Globus pallidus (tissue), 1 donor: ENCODE data around the gene GCLM.
"Not testable (repeated sequence)": the region's sequence is repeated elsewhere in the genome, so short reads cannot be mapped to it uniquely, and the experiment has no call there.

Experiments used
- DNase-seq: peaks from one replicate; pipeline ENCODE4 v3.0.0-alpha.2; 2015; ENCODE audit warnings: low spot score

The GCLM gene

DNA sequence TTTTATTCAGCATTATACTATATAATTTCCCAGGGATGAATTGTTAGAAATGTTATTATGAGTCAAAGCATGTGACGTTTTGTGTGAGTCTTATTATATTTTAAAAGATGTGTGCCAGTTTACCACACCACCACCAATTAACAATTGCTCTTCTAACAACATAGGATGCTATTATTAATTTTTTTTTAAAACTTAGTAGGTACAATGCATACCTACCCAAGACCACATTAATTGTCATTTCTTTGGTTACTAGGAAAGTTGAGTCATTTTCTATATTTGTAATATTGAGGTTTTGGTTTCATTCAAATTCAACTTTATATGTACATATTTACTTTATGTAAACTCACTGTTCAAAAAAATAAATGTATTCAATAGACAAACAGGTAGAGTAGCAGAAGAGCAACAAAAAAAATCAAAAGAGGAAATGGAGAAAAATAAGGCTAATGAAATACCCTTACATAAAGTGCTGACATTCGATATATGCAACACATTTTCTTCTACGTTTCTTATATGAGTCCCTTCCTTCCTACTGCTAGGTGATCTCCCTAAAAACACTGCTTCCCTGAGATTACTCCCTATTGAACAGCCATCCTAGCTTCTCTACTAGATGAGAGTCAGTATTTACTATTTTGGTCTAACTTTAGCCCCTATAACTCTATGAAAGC, 9.6 kb downstream of the GCLM start:
- DNase-seq = no peak

DNA sequence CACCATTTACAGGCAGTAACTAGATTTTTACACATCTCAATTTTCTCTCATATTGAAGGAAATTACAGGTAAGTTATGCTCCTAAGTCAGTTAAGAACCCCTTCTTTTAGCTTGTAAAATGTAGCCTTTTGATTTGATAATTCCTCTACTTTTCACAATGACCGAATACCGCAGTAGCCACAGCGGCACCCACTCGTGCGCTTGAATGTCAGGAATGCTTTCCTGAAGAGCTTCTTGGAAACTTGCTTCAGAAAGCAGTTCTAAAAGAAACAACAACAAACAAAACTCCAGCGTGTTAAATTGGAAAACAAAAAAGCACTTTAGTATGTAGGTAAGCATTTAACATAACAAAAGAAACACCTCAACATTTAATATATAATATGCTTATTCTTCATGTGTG, 20.3 kb downstream of the GCLM start:
- no peak for DNase-seq

DNA sequence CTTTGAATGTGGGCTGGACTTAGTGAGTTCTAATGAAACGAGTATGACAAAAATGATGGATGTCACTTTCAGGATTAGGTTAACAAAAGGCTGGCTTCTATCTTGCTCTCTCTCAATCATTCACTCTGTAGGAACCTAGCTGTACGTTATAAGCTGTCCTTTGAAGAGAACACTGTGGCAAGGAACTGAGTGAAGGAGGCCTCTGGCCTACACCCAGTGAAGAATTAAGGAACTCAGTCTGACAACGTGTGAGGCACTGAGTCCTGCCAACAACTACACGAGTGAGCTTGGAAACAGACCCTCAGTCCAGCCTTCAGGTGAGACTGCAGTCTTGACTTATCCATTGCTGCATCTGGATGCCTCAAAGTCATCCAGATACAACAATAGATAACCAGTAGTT, 27.0 kb downstream of the GCLM start:
- DNase-seq = no peak

DNA sequence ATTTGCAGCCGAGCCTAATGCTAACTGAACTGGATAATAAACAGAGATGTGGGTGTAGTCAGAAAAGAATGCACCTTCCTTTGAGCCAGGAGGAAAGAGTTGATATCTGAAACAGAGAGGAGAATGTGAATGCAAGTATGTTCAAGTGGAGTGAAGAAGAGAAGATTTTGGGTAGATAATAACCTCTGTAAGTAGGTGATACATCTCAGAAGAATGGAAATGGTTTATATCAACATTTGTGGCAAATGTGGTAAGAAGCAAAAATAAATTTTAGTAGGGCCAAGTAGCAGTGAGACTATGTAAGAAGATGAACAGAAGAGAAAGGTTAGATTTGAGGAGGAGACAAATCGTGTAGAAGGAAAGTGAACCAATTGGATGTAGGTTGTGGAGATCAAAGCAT, 28.5 kb downstream of the GCLM start:
- DNase-seq = no peak

DNA sequence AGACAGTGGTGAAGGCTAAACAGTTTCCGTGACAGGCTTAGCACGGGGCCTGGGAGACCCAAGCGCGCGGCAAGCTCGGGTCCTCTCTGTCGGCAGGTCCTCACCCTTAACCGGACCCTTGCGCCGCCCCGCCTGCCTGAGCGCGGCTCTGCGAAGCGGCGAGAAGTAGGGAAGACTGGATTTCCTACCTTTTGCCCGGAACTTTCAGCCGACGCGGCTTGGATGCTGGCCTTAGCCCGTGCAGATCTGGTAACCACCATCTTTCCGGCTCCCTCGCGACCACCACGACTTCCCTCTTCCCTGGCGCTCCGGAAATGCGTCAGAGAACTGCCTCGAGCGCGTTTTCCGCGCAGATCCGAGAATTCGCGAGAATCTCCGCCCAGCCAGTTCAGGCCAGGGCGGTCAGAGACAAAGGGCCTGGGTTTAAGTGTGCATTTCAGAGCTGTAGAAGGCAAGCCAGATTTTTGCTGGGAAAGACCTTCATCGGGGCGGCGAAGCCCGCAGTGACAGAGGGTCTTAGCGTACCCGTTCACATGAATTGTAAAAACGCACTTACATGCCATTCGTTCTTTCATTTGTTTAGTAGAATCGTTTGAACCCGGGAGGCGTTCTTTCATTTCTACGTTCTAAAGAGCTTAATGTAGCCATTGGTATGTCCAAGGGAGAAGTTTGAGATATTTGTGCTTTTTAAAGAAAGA, 30.2 kb downstream of the GCLM start, which contains the start of gene DNTTIP2:
Gene DNTTIP2, minus strand, starts transcription at position 318 of the 698 bp plus-strand sequence. Its CDS starts 58 bp downstream, at position 260.
- peak; percentile 90 for DNase-seq

DNA sequence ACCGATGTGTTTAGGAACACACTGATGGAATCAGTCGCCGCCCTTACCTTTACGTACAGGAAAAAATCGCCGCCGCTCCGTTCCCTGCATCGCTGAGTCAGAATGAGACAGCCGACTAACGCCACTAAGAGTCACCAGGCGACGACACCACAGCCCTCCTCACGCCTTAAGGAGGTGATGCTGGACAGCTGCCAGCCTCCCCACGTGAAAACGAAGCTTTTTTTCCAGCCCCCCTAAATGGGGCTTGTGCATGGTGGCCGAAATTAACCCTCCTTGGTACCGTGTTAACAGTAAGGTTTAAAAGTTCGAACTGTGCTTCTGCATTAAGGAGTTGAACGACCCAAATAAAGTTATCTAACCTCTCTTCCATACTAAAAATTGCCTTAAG, 30.7 kb downstream of the GCLM start:
- DNase-seq = peak; percentile 26

DNA sequence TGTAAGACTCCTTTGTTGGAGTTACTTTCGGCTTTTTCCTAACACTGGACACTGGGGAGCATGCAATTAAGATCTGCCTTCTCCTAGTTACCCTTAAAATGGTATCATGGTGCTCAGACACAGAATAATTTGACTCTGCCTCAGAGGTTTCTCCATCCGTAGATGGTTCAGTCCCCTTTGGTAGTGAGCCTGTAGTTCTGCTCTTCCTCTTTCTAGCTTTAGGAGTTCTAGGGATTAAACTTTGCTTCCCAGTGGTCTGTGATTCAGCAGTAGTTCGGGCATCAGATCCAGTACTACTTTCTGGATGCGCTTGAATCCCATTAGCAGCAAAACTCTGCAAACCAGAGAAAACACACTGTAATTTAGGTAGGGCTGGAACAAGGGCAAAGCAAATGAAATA, 31.7 kb downstream of the GCLM start:
- DNase-seq = no peak

DNA sequence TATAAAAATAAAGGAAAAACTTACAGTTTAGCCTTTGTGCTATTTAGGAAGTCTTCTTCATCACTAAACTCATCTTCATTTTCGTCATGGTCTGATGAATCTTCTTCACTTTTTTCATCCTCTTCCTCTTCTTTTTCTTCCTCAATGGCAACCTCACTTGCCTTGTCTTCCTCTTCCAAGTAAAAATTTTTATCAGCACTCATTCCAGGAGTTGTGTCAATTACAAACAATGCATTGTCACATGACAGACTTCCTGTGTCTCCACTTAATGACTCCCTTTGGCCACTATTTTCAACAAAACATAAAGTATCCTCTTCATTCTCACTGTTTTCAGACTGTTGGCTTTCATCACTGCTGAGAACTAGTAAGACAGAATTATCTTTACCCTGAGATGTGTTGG, 33.0 kb downstream of the GCLM start:
- no peak for DNase-seq

DNA sequence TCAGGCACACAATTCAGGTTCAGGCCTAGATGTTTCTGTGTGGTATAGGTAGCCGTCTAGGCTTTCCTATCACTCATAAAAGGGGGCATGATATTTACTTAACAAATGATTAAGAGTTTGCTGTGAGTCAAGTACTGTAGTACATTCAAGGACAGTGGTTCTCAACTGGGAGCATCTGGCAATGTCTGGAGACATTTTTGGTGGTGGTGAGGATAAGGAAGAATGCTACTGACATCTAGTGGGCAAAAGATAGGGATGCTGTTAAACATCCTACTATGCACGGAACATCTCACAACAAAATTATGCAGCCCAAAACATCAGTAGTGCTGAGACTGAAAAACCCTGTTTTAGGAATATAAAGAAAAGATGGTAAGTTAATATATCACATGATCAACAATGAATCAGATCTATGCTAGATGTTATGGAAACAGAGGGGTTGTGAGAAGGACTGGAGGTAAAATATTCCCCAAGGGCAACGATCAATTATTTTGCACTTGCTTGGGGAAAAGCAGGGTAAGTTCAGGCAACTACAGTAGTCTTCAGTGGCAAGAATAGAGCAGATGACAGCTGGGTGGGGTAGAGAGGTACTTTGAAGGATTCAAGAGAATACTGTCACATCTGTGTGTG, 35.1 kb downstream of the GCLM start:
- DNase-seq = peak; percentile 7

DNA sequence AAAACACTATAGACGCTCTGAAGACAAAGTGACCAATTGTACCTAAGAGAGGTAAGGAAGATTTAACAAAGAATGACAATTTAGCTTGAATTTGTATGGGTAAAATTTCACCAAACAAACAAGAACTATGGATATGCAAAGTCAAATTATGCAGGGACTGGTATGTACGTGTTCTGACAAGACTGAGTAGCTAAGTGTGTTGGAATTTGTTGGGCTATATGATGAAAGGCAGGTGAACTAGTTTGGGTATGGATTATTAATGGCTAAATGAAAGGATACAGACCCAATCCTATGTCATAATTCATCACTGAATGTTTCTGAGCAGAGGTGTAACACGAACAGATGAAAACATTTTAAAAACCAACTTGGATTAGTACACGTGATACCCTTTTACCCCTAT, 37.9 kb downstream of the GCLM start:
- no peak for DNase-seq

DNA sequence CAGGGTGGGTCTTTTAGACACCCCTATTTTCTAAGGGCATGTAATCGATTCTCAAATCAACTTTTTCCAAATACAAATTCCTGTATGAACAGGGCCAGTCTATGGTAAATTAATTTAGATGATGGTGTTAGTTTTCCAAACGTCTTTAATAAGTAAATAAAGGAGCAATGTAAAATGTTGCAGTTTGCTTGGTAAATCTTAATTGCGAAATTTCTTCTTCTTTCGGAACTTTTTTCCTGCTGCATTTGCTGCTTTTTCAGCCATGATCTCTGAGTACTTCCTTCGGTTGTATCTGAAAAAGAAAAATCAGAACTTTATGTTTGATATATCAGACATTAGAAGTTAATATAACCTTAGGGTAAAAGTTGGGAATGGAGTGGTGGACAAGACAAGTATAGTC, 39.6 kb downstream of the GCLM start:
- DNase-seq = no peak

DNA sequence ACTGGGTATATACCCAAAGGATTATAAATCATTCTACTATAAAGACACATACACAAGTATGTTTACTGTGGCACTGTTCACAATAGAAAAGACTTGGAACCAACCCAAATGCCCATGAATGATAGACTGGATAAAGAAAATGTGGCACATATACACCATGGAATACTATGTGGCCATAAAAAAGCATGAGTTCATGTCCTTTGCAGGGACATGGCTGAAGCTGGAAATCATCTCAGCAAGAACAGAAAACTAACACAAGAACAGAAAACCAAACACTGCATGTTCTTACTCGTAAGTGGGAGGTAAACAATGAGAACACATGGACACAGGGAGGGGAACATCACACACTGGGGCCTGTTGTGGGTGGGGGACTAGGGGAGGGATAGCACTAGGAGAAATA, 40.7 kb downstream of the GCLM start:
- DNase-seq = not testable (repeated sequence)

DNA sequence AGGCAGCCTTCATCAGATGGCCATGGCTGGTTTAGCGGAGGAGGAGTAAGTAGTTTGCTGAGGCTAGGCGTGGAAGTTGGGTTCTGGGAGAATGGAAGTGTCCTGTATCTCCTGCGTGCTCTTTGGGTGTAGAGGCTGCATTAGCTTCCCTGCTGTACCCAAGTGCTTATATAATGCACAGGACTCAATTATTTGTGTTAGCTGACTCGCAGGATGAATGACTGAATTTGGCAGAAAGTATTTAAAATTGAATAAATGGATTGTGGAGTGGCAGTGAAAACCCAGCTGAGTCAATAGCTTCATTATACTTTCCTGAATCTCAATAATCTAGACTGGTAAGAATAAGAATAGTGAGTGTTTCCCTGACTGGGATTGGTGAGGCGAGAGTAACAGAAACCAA, 44.0 kb downstream of the GCLM start:
- DNase-seq = no peak

DNA sequence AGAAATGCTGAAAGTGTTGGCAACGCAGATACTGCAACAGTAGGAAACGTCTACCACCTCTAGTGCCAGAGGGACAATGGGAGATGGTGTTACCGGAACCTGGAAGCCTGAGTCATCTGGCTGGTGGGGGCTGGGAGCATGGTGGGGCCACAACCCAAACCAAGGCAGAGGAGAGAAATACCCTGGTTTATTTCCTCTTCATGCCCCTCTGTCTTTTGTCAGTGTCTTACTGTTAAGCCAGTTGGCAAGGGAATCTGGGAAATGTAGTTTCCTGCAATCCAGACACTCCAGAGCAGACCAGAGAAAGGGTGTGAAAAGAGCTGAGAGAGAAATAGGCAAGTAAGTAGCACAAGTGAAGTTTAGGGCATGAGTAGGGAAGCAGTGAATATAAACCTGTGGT, 45.1 kb downstream of the GCLM start:
- no peak for DNase-seq

DNA sequence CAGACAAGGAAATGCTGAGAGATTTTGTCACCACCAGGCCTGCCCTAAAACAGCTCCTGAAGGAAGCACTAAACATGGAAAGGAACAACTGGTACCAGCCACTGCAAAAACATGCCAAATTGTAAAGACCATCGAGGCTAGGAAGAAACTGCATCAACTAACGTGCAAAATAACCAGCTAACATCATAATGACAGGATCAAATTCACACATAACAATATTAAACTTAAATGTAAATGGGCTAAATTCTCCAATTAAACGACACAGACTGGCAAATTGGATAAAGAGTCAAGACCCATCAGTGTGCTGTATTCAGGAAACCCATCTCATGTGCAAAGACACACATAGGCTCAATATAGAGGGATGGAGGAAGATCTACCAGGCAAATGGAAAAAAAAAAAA, 51.6 kb downstream of the GCLM start:
- not testable (repeated sequence) for DNase-seq

DNA sequence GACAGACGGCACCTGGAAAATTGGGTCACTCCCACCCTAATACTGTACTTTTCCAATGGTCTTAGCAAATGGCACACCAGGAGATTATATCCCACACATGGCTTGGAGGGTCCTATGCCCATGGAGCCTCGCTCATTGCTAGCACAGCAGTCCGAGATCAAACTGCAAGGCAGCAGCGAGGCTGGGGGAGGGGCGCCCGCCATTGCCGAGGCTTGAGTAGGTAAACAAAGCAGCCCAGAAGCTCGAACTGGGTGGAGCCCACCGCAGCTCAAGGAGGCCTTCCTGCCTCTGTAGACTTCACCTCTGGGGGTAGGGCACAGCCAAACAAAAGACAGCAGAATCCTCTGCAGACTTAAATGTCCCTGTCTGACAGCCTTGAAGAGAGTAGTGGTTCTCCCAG, 53.2 kb downstream of the GCLM start:
- not testable (repeated sequence) for DNase-seq

DNA sequence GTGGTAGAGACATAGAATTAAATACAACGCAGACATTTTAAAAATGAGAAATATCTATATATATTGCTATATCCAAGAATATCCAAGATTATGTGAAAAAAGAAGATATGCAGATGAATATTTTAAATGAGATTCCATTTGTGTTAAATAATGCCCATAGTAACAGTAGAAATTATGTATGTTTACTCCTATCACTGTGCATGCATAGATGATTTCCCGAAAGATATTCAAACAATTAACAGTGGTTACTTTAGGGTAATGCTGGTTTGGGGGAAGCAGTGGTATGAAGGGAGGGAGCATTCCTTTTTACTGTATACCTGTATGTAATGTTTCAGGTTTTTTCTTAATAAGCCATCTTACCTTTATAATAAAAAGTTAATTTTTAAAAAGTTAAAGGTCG, 55.3 kb downstream of the GCLM start:
- no peak for DNase-seq

DNA sequence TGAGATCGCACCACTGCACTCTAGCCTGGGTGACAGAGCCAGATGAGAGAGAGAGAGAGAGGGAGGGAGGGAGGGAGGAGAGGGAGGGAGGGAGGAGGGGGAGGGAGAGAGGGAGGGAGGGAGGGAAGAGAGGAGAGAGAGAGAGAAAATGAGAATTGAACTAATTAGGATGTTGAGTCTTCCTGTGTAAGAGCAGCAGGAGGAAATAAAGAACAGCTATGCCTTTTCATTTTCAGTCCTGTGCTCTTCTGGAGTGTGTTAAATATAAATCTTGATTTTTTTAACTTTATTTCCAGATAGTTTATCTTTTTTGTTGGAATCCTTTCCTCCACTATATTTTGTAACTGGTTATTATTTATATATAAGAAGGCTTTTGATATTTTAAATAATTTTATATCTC, 57.4 kb downstream of the GCLM start:
- DNase-seq = no peak

DNA sequence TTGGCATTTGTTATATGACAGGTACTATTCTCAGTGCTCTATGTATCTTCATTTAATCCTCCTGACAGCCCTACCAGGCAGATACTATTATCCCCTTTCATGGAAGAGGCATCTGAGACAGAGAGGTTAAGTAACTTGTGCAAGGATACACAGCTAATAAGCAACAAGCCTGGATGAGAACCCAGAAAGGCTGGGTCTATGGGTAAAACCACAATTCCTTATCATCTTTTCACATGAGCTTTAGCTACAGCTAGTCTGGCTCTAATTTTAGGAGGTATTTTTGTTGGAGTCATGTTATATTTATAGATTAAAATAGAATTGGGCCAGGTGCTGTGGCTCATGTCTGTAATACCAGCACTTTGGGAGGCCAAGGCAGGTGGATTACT, 57.9 kb downstream of the GCLM start:
- DNase-seq = no peak

DNA sequence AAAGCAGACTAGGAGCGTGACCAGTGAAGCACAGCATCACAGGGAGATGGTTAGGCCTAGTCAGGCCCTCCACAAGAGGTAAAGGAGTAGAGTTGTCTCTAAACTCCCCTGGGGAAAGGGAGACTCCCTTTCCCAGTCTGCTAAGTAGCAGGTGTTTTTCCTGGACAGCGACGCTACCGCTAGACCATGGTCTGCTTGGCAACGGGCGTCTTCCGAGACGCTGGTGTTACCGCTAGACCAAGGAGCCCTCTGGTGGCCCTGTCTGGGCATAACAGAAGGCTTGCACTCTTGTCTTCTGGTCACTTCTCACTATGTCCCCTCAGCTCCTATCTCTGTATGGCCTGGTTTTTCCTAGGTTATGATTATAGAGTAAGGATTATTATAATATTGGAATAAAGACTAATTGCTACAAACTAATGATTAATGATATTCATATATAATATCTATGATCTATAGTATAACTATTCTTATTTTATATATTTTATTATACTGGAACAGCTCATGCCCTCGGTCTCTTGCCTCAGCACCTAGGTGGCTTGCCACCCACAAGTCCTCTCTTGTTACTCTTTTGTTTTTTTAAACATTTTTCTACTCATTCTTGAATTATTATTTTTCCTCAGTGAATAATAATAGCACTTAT, 58.4 kb downstream of the GCLM start:
- DNase-seq = peak; percentile 48

DNA sequence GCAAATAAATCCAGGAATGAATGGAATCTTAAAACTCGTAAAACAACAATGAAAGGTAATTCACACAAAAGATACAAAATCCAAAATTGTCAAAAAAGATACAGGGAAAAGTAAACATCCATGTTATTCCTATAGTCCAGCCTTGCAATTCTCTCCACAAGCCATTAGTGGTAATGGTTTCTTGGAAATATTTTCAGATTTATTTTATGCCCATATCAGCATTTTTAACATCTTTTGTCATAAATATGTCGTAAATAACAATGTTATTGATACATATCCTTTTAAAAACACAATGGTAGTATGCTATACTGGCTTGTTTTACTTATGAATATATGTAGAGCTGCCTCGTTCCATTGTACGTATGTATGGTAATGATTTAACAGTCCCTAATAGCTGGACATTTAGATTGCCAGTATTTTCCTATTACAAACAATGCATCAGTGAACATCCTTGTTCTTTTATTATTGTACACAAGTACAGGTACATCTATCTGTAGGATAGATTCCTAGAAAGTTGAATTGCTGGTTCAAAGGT, 60.8 kb downstream of the GCLM start:
- no peak for DNase-seq

DNA sequence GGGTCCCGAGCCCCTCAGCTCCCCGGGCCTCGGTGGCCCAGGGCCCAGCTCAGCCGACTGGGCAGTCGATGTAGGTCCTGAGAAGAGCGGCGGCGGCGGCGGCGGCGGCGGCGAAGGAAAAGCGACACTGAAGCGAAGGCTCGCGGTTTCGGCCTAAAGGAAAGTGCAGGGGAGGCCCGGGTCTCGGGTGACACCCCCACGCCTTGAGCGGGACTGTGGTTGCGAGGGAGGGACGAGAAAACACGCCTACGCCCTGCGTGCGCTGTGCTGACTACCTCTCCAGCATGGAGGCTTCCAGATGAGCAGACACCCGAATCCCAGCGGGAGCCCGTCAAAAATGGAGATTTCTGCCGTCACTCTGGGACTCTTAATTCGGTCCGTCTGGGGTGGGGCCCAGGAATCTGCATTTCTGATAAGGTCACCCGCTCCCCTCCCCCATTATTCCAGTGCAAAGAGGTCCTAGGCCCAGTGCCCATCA, 61.4 kb downstream of the GCLM start:
- DNase-seq = peak; percentile 56
